A549 (cell line): ENCODE measurements around the gene AP3B1. TPM values are rescaled to one million over a fixed set of nuclear protein-coding genes. Genes with fewer than 3 reads are reported as not detected.
"Not testable (repeated sequence)": the region's sequence is repeated elsewhere in the genome, so short reads cannot be mapped to it uniquely, and the experiment has no call there.

Experiments used
- ATAC-seq, 2 experiments: fragments of 200-7000 bp in 1 of 2; fragments of >200 bp in 1 of 2; cut with Nextera tagmentation in 1 of 2; cut with Tn5 transposase in 1 of 2; 3 replicates each; pipeline versions ENCODE4 v1.8.0 to v1.9.1; 2018 to 2020; ENCODE audit warnings: mild to moderate bottlenecking in 1 of 2, moderate library complexity in 1 of 2
- CTCF ChIA-PET: fragments of 300-600 bp; sonication (Branson Sonifier 250); formaldehyde crosslinking; extraction: SDS; loops from one replicate; lab custom pipeline; 2021; ENCODE audit warnings: antibody characterized with exemption, inconsistent platforms; lab: Yijun Ruan, JAX
- POLR2A ChIA-PET: fragments of 350-600 bp; formaldehyde crosslinking; extraction: SDS; loops from one replicate; lab custom pipeline; 2021; ENCODE audit warnings: antibody characterized with exemption, inconsistent platforms; lab: Yijun Ruan, JAX
- DNase-seq, 2 experiments: peaks; one replicate each; pipeline versions ENCODE4 v3.0.0 to v3.0.0-alpha.2; 2011 to 2016; ENCODE audit warnings: low read depth in 1 of 2, low spot score in 1 of 2
- FAIRE-seq: peaks from 2 replicates; lab custom pipeline; 2011; peaks lifted over from hg19 to GRCh38; lab: Jason Lieb, UNC
- H3K27ac ChIP-seq, 2 experiments: fragments of >200 bp; sonication (Bioruptor Twin); formaldehyde crosslinking; 3 replicates each; pipeline ENCODE4 v1.5.1; 2016 to 2017
- H3K4me1 ChIP-seq: fragments of >200 bp; sonication (Bioruptor Twin); formaldehyde crosslinking; 3 replicates; pipeline ENCODE4 v1.6.1; 2016
- H3K4me2 ChIP-seq: fragments of >200 bp; sonication (Bioruptor Twin); formaldehyde crosslinking; 3 replicates; pipeline ENCODE4 v1.6.1; 2016
- H3K4me3 ChIP-seq: fragments of >200 bp; sonication (Bioruptor Twin); formaldehyde crosslinking; 3 replicates; pipeline ENCODE4 v1.5.1; 2016
- H3K9me3 ChIP-seq: fragments of >200 bp; sonication (Bioruptor Twin); formaldehyde crosslinking; 3 replicates; pipeline ENCODE4 v1.6.1; 2016
- BHLHE40 ChIP-seq: IDR thresholded peaks from 2 replicates; pipeline ENCODE4 v1.6.1; 2012; ENCODE audit warnings: low read depth, low read length, inconsistent platforms
- ESRRA ChIP-seq: fragments of 150-350 bp; IDR thresholded peaks from 2 replicates; pipeline ENCODE4 v1.6.1; 2014; ENCODE audit warnings: mild to moderate bottlenecking, low read length, borderline replicate concordance
- FOSL2 ChIP-seq, 2 experiments: fragments of 450-650 bp in 1 of 2; fragments of >200 bp in 1 of 2; sonication (Bioruptor Twin) in 1 of 2; formaldehyde crosslinking; IDR thresholded peaks; 2 replicates each; pipeline versions ENCODE4 v1.5.0 to v1.6.1; 2016 to 2020; ENCODE audit warnings: mild to moderate bottlenecking in 1 of 2, moderate library complexity in 1 of 2
- HEYL ChIP-seq: fragments of 250-450 bp; sonication (Bioruptor Pico); IDR thresholded peaks from 2 replicates; pipeline ENCODE4 v1.8.0; 2021; ENCODE audit warnings: mild to moderate bottlenecking, moderate library complexity
- HOXB13 ChIP-seq: fragments of 250-450 bp; sonication (Bioruptor Pico); IDR thresholded peaks from 2 replicates; pipeline ENCODE4 v1.5.0; 2020; ENCODE audit warnings: low read depth, mild to moderate bottlenecking, moderate library complexity
- KDM1A ChIP-seq: fragments of 200-600 bp; sonication (generic); IDR thresholded peaks from 2 replicates; pipeline ENCODE4 v1.6.1; 2016; ENCODE audit warnings: low read depth, mild to moderate bottlenecking
- RAD21 ChIP-seq, 2 experiments: fragments of >200 bp in 1 of 2; sonication (Bioruptor Twin) in 1 of 2; formaldehyde crosslinking in 1 of 2; IDR thresholded peaks in 1 of 2; conservative IDR thresholded peaks in 1 of 2; 2 replicates in 1 of 2; 3 replicates in 1 of 2; pipeline ENCODE4 v1.6.1; 2012 to 2018; ENCODE audit warnings: inconsistent platforms in 1 of 2
- RARB ChIP-seq: fragments of 250-450 bp; sonication (Bioruptor Pico); IDR thresholded peaks from 2 replicates; pipeline ENCODE4 v1.8.0; 2021; ENCODE audit warnings: mild to moderate bottlenecking, moderate library complexity
- TP53 ChIP-seq: fragments of 250-450 bp; sonication (Bioruptor Pico); IDR thresholded peaks from 2 replicates; pipeline ENCODE4 v1.5.0; 2021; ENCODE audit warnings: mild to moderate bottlenecking, moderate library complexity
- WGBS: methylation state at CpG from one replicate; pipeline ENCODE4 v1.1.6; 2017; ENCODE audit errors: missing lambda C conversion rate; 5-methylcytosine and 5-hydroxymethylcytosine counted together
- polyA plus RNA-seq, 4 experiments: library from polyadenylated mRNA; depleted of rRNA in 3 of 4; stranded (reverse); fragments of >200 nt; fragmentation: RNase III in 1 of 4; extraction: RNeasy Plus Mini Kit Qiagen cat#74134 plus additional on column Dnase treatment in 1 of 4; gene quantifications; 2 replicates in 3 of 4; 3 replicates in 1 of 4; pipeline ENCODE4 v1.2.3, GENCODE V29; 2011 to 2017
- TF ChIP-seq, protein P1 (sequence below): fragments of 150-350 bp; IDR thresholded peaks from 2 replicates; pipeline ENCODE4 v1.6.1; 2014; ENCODE audit warnings: low read depth, mild to moderate bottlenecking, low read length
- TF ChIP-seq, protein P2 (sequence below): fragments of >200 bp; sonication (Bioruptor Twin); formaldehyde crosslinking; IDR thresholded peaks from 3 replicates; pipeline ENCODE4 v1.6.1; 2016
- TF ChIP-seq, protein P3 (sequence below): fragments of 250-450 bp; sonication (Bioruptor Pico); IDR thresholded peaks from 2 replicates; pipeline ENCODE4 v1.5.0; 2021; ENCODE audit warnings: mild to moderate bottlenecking, moderate library complexity, borderline replicate concordance

AP3B1 gene
- polyA plus RNA-seq, 2 of the 4 experiments (the other 2 are of a cell fraction), result 52.4 to 70.5 TPM

DNA sequence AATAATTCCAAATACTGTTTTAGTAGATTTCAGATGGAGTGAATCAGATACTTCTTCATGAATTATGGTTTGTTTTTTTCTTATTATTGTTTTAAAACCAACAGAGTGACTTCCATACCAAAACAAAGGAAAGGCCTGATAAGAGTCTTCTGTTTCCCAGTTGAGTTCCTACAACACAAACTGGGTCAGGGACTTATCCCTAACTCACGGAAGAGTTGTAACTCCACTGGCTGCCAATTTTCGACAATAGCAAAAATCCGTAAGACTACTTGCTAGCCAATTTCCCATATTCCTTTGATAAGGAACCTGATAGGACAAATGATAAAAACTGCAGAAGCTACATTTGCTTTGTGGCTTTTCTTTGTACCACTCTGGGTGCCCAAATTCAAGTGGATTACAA lies 219.2 kb downstream of the AP3B1 start:
- POLR2A ChIA-PET, result no interaction called here
- CTCF ChIA-PET, result interaction anchor here (1.4 kb wide), 1 partner anchor 53 kb away, joined by 3 read pairs; no protein-coding TSS in a partner anchor

DNA sequence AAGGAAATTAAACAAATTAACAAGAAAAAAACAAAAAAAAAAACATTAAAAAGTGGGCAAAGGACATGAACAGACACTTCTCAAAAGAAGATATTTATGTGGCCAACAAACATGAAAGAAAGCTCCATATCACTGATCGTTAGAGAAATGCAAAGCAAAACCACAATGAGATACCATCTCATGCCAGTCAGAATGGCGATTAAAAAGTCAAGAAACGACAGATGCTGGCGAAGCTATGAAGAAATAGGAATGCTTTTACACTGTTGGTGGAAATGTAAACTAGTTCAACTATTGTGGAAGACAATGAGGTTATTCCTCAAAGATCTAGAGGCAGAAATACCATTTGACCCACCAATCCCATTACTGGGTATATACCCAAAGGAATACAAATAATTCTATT lies 223.8 kb downstream of the AP3B1 start:
- FAIRE-seq, DNase-seq, H3K4me2 ChIP-seq, H3K4me1 ChIP-seq, ATAC-seq, H3K4me3 ChIP-seq, POLR2A ChIA-PET, H3K27ac ChIP-seq: not testable (repeated sequence)
- peaks cover 15% of the 10 kb centered on the region for H3K9me3 ChIP-seq
- CTCF ChIA-PET, result interaction anchor here (0.6 kb wide), 1 partner anchor 900 kb away, joined by 3 read pairs; no protein-coding TSS in a partner anchor
- 91% methylated on average over 4 of the region's 4 CpGs for WGBS

More for the DNA sequence above, 219.2 kb downstream of the AP3B1 start:
- Histone ChIP-seq H3K4me1 (no peaks in the 10 kb centered on the region), H3K9me3 (no peaks in the 10 kb centered on the region), H3K27ac (no peak overlapping the region), H3K4me3 (no peak overlapping the region), H3K4me2 (no peak overlapping the region)
- DNase-seq, result no peak
- WGBS, result 93% methylated on average over 3 of the region's 3 CpGs
- no peak for FAIRE-seq
- no peak for ATAC-seq
- TF ChIP-seq, protein P1, sequence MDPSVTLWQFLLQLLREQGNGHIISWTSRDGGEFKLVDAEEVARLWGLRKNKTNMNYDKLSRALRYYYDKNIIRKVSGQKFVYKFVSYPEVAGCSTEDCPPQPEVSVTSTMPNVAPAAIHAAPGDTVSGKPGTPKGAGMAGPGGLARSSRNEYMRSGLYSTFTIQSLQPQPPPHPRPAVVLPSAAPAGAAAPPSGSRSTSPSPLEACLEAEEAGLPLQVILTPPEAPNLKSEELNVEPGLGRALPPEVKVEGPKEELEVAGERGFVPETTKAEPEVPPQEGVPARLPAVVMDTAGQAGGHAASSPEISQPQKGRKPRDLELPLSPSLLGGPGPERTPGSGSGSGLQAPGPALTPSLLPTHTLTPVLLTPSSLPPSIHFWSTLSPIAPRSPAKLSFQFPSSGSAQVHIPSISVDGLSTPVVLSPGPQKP, result no peak
- TF ChIP-seq ESRRA, result no peak

DNA sequence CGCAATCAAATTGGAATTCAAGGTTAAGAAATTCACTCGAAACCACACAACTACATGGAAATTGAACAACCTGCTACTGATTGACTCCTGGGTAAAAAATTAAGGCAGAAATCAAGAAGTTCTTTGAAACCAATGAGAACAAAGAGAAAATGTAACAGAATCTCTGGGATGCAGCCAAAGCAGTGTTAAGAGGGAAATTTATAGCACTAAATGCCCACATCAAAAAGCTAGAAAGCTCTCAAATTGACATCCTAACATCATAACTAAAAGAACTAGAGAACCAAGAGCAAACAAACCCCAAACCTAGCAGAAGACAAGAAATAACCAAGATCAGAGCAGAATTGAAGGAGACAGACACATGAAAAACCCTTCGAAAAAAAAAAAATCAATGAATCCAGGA lies 226.9 kb downstream of the AP3B1 start:
- CTCF ChIA-PET, result not testable (repeated sequence)
- peak; percentile 77; the same call in 1 of the 2 replicates for TF ChIP-seq KDM1A
- TF ChIP-seq, all 56 proteins: peak for 1; not testable (repeated sequence) for 55
- WGBS, result 95% methylated on average over 3 of the region's 3 CpGs
- peaks cover 15% of the 10 kb centered on the region for H3K9me3 ChIP-seq
- H3K4me1 ChIP-seq, POLR2A ChIA-PET, DNase-seq, H3K4me3 ChIP-seq, H3K27ac ChIP-seq, ATAC-seq, FAIRE-seq, H3K4me2 ChIP-seq: not testable (repeated sequence)

DNA sequence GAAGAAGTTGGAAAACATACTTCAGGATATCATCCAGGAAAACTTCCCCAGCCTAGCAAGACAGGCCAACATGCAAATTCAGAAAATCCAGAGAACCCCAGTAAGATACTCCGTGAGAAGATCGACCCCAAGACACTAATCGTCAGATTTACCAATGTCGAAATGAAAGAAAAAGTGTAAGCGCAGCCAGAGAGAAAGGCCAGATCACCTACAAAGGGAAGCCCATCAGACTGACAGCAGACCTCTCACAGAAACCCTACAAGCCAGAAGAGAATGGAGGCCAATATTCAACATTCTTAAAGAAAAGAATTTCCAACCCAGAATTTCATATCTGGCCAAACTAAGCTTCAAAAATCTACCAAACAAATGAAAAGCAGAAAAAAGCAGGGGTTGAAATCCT lies 227.8 kb downstream of the AP3B1 start:
- H3K4me3 ChIP-seq, DNase-seq, H3K4me2 ChIP-seq, POLR2A ChIA-PET, H3K27ac ChIP-seq, H3K4me1 ChIP-seq, FAIRE-seq, ATAC-seq: not testable (repeated sequence)
- peaks cover 15% of the 10 kb centered on the region for H3K9me3 ChIP-seq
- 93% methylated on average over 5 of the region's 5 CpGs for WGBS
- CTCF ChIA-PET, result interaction anchor here (1.4 kb wide), 1 partner anchor 57 kb away, joined by 3 read pairs; no protein-coding TSS in a partner anchor

DNA sequence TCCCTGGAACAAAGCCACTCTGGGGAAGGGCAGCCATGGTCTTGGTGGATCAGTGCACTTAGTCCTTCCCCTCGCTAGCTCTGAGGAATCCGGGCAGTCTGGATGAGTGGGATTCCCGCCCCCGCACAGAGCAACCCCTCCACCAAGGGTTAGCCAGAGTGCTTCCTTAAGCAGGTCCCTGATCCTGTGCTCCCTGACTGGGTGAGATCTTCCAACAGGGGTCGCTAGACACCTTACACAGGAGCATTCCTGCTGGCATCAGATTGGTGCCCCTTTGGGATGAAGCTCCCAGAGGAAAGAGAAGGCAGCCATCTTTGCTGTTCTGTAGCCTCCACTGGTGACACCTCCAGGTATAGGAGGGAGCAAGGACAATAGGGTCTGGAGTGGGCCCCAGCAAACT lies 228.8 kb downstream of the AP3B1 start:
- Histone ChIP-seq H3K4me1 (no peaks in the 10 kb centered on the region), H3K27ac (no peak overlapping the region), H3K4me3 (no peak overlapping the region), H3K9me3 (peaks cover 15% of the 10 kb centered on the region)
- FAIRE-seq (no peak), DNase-seq (peak in 1 of 2 experiments; percentile 53), ATAC-seq (peak in 1 of 2 experiments; percentile 75; a peak in 3 of 6 replicates)
- WGBS, result 80% methylated on average over 1 of the region's 5 CpGs
- ChIA-PET POLR2A (no interaction called here), CTCF (interaction anchor here (0.6 to 1.5 kb wide), 4 partner anchors 9 to 56 kb away, joined by 3 to 4 read pairs (median 3); no protein-coding TSS in a partner anchor)
- TF ChIP-seq RAD21 (conservative IDR thresholded peaks at IDR 0.05 in 1 of 2, IDR thresholded peaks at IDR 0.05 in 1 of 2), result peak in 1 of 2 experiments; percentile 35; a peak in 2 of 5 replicates
- TF ChIP-seq, protein P2, sequence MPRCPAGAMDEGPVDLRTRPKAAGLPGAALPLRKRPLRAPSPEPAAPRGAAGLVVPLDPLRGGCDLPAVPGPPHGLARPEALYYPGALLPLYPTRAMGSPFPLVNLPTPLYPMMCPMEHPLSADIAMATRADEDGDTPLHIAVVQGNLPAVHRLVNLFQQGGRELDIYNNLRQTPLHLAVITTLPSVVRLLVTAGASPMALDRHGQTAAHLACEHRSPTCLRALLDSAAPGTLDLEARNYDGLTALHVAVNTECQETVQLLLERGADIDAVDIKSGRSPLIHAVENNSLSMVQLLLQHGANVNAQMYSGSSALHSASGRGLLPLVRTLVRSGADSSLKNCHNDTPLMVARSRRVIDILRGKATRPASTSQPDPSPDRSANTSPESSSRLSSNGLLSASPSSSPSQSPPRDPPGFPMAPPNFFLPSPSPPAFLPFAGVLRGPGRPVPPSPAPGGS, result no peak
- TF ChIP-seq, all 56 proteins: peak for 1
- H3K4me2 ChIP-seq, result no peak overlapping the region

DNA sequence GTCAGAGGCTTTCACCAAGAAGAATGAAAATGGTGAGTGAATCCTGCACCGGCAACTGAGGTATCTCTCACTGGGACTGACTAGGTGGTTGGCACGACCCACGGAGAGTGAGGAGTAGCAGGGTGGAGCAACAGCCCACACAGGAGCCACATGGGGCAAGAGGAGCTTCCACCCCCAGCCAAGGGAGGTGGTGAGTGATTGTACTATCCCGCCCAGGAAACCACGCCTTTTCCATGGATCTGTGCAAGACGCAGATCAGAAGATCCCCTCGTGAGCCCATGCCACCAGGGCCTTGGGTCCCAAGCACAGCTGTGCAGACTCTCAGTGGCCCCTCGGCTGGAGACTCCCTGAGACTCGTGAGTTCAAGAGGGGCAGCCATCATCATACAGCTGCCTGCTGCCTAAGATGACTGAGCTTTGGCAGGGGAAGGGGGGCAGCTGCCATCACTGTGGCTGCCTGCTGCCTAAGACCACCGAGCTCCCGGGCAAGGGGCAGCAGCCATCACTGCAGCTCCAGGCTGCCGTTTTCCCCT lies 229.5 kb downstream of the AP3B1 start:
- CTCF ChIA-PET, result interaction anchor here (0.6 to 1.5 kb wide), 4 partner anchors 8 to 27 kb away, joined by 3 to 4 read pairs (median 3); no protein-coding TSS in a partner anchor
- WGBS, result 89% methylated on average over 12 of the region's 12 CpGs
- ATAC-seq, result no peak

More for the DNA sequence above, 229.5 kb downstream of the AP3B1 start:
- no peaks in the 10 kb centered on the region for H3K4me1 ChIP-seq
- POLR2A ChIA-PET, result no interaction called here
- no peak overlapping the region for H3K27ac ChIP-seq
- no peak for FAIRE-seq
- TF ChIP-seq RARB (no peak), BHLHE40 (no peak), HEYL (CRISPR knock-in tag) (no peak), TP53 (CRISPR knock-in tag) (no peak), FOSL2 (IDR thresholded peaks at IDR 0.05) (no peak), FOSL2 (CRISPR knock-in tag; IDR thresholded peaks at IDR 0.05) (no peak), HOXB13 (CRISPR knock-in tag) (no peak)
- TF ChIP-seq, protein P3, sequence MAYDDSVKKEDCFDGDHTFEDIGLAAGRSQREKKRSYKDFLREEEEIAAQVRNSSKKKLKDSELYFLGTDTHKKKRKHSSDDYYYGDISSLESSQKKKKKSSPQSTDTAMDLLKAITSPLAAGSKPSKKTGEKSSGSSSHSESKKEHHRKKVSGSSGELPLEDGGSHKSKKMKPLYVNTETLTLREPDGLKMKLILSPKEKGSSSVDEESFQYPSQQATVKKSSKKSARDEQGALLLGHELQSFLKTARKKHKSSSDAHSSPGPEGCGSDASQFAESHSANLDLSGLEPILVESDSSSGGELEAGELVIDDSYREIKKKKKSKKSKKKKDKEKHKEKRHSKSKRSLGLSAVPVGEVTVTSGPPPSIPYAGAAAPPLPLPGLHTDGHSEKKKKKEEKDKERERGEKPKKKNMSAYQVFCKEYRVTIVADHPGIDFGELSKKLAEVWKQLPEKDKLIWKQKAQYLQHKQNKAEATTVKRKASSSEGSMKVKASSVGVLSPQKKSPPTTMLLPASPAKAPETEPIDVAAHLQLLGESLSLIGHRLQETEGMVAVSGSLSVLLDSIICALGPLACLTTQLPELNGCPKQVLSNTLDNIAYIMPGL, result no peak
- no peak overlapping the region for H3K4me2 ChIP-seq
- DNase-seq, result no peak
- no peak overlapping the region for H3K4me3 ChIP-seq
- H3K9me3 ChIP-seq, result peaks cover 15% of the 10 kb centered on the region
